Measurements from ENCODE around the gene CLEC12A. TPM values are rescaled to one million over a fixed set of nuclear protein-coding genes. Genes with fewer than 3 reads are reported as not detected.
"Not testable (repeated sequence)": the region's sequence is repeated elsewhere in the genome, so short reads cannot be mapped to it uniquely, and the experiment has no call there.

CLEC12A gene
- total RNA-seq, 1 donor from 2014 or later, result 0.65 TPM

DNA sequence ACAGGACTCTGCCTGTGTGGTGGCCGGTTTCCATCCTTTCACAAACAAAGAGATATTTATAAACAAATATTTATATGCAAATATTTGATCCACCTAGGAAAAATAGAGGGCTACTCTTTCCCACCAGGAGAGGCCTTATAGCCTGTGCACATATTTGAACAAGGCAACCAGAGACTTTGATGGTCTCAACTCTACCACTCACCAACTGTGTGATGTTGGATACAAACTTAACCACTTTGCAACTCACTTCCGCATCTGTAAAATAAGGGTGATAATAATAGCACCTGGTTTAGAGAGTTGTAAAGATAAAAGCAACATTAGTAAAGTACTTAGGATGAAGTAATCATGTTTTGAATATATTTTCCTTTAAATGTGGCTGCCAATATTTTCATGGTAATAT, 1.5 kb upstream of the CLEC12A start:
- peaks cover 8% of the 10 kb centered on the region for H3K27me3 Mint-ChIP-seq
- peaks cover 7% of the 10 kb centered on the region for H3K36me3 Mint-ChIP-seq
- no peak overlapping the region for H3K4me3 Mint-ChIP-seq
- no peak overlapping the region for H3K27ac Mint-ChIP-seq
- no peaks in the 10 kb centered on the region for H3K9me3 Mint-ChIP-seq
- DNase-seq (ENCODE audit: extremely low spot score, unreplicated experiment), result no peak
- TF ChIP-seq, protein P1, sequence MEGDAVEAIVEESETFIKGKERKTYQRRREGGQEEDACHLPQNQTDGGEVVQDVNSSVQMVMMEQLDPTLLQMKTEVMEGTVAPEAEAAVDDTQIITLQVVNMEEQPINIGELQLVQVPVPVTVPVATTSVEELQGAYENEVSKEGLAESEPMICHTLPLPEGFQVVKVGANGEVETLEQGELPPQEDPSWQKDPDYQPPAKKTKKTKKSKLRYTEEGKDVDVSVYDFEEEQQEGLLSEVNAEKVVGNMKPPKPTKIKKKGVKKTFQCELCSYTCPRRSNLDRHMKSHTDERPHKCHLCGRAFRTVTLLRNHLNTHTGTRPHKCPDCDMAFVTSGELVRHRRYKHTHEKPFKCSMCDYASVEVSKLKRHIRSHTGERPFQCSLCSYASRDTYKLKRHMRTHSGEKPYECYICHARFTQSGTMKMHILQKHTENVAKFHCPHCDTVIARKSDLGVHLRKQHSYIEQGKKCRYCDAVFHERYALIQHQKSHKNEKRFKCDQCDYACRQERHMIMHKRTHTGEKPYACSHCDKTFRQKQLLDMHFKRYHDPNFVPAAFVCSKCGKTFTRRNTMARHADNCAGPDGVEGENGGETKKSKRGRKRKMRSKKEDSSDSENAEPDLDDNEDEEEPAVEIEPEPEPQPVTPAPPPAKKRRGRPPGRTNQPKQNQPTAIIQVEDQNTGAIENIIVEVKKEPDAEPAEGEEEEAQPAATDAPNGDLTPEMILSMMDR (conservative IDR thresholded peaks at IDR 0.05), result no peak
- H3K4me1 Mint-ChIP-seq (ENCODE audit: unreplicated experiment), result no peaks in the 10 kb centered on the region

DNA sequence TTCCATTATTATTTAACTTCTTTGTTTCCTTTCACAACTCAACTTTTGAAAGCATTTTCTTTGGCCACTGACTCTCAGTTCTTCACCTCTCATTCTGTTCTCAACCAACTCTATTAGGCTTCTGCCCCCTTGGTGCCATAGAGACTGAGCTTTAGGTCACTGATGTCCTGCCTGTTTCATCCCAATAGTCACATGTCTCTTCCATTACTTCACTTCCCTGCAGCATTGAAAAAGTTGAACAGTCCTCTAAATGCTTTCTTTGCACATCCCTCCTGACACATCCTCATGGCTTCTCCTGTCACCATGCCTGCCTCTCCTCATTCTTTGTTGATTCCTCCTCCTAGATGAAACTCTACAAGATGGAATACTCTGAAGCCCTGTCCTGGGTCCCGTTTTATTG, 2.7 kb downstream of the CLEC12A start:
- no peak overlapping the region for H3K27ac Mint-ChIP-seq
- TF ChIP-seq, protein P1 (conservative IDR thresholded peaks at IDR 0.05), result no peak
- H3K4me1 Mint-ChIP-seq (ENCODE audit: unreplicated experiment), result no peaks in the 10 kb centered on the region
- peaks cover 5% of the 10 kb centered on the region for H3K9me3 Mint-ChIP-seq
- peaks cover 8% of the 10 kb centered on the region for H3K27me3 Mint-ChIP-seq
- no peak overlapping the region for H3K4me3 Mint-ChIP-seq
- no peaks in the 10 kb centered on the region for H3K36me3 Mint-ChIP-seq
- DNase-seq (ENCODE audit: extremely low spot score, unreplicated experiment), result no peak

DNA sequence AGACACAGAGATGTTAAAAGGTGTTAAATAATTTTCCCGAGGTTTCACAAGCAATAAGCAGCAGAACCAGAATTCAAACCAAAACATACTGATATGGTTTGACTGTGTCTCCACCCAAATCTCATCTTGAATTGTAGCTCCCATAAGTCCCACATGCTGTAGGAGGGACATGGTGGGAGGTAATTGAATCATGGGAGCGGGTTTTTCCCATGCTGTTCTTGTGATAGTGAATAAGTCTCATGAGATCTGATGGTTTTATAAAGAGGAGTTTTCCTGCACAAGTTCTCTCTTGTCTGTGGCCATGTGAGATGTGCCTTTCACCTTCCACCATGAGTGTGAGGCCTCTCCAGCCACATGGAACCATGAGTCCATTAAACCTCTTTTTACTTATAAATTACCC, 3.5 kb downstream of the CLEC12A start:
- DNase-seq (ENCODE audit: extremely low spot score, unreplicated experiment); H3K36me3 Mint-ChIP-seq; H3K27ac Mint-ChIP-seq; H3K4me3 Mint-ChIP-seq; H3K4me1 Mint-ChIP-seq (ENCODE audit: unreplicated experiment); H3K9me3 Mint-ChIP-seq; H3K27me3 Mint-ChIP-seq: not testable (repeated sequence)

DNA sequence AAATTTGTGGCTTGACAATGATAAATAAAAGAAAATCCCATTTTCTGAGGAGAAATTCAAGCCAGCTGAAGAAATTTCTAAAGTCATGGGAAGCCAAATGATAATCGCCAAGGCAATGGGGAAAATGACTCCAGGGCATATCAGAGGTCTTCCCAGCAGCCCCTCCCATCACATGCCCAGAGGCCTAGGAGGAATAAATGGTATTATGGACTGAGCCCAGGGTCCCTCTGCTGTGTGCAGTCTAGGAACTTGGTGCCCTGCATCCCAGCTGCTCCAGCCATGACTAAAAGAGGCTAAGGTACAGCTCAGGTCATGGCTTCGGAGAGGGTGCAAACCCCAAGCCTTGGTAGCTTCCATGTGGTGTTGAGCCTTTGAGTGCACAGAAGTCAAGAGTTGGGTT, 4.4 kb downstream of the CLEC12A start:
- Mint-ChIP-seq H3K36me3 (no peaks in the 10 kb centered on the region), H3K27me3 (peaks cover 9% of the 10 kb centered on the region)

DNA sequence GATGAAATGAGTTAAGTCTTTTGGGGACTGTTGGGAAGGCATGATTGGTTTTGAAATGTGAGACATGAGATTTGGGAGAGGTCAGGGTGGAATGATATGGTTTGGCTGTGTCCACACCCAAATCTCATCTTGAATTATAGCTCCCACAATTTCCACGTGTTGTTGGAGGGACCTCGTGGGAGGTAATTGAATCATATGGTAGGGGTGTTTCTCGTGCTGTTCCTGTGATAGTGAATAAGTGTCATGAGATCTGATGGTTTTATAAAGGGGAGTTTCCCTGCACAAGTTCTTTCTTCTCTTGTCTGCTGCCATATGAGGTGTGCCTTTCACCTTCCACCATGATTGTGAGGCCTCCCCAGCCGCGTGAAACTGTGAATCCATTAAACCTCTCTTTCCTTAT, 5.4 kb downstream of the CLEC12A start:
- H3K27ac Mint-ChIP-seq; H3K4me3 Mint-ChIP-seq; H3K9me3 Mint-ChIP-seq; H3K36me3 Mint-ChIP-seq; H3K4me1 Mint-ChIP-seq (ENCODE audit: unreplicated experiment); DNase-seq (ENCODE audit: extremely low spot score, unreplicated experiment); H3K27me3 Mint-ChIP-seq: not testable (repeated sequence)

More for the DNA sequence above, 4.4 kb downstream of the CLEC12A start:
- TF ChIP-seq, protein P1 (conservative IDR thresholded peaks at IDR 0.05), result no peak
- no peak overlapping the region for H3K4me3 Mint-ChIP-seq
- no peak for DNase-seq (ENCODE audit: extremely low spot score, unreplicated experiment)
- H3K27ac Mint-ChIP-seq, result no peak overlapping the region
- H3K9me3 Mint-ChIP-seq, result peaks cover 5% of the 10 kb centered on the region
- no peaks in the 10 kb centered on the region for H3K4me1 Mint-ChIP-seq (ENCODE audit: unreplicated experiment)

DNA sequence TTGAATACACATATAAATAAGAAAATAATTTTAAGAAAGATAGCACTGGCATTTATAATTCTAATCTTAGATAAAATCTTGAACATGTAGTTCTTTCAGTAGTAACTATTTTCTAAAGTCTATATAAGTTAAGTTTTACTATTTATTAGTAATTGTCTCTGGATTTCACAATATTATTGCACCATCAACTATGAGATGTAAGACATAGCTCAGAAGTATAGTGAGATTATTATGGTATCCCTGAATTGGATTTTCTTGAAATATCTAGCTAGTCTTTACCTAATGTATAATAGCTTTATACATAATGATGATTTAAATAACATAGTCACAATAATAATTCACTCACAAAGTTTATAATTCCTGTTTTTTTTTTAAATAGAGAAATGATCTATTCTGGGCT, 6.7 kb downstream of the CLEC12A start:
- Mint-ChIP-seq H3K4me1 (ENCODE audit: unreplicated experiment) (no peaks in the 10 kb centered on the region), H3K4me3 (no peak overlapping the region), H3K27me3 (peaks cover 9% of the 10 kb centered on the region), H3K36me3 (no peaks in the 10 kb centered on the region), H3K27ac (no peak overlapping the region), H3K9me3 (peaks cover 5% of the 10 kb centered on the region)
- TF ChIP-seq, protein P1 (conservative IDR thresholded peaks at IDR 0.05), result no peak
- DNase-seq (ENCODE audit: extremely low spot score, unreplicated experiment), result no peak

DNA sequence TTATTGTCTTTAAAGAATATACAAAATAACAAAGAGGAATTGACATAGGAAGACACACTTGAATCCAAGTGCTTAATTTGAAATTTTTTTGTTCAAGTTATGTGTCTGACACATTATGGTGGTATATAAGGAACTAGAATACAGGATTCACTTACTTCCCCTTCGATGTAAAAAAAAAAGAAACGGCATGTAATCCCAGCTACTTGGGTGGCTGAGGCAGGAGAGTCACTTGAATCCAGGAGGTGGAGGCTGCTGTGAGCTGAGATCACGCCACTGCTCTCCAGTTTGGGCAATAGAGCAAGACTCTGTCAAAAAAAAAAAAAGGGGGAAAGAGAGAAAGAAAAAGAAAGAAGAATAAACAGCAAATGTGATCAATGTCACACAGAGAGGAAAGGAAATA, 8.9 kb downstream of the CLEC12A start:
- no peak overlapping the region for H3K27ac Mint-ChIP-seq
- no peak for DNase-seq (ENCODE audit: extremely low spot score, unreplicated experiment)
- H3K4me3 Mint-ChIP-seq, result no peak overlapping the region
- no peaks in the 10 kb centered on the region for H3K36me3 Mint-ChIP-seq
- H3K9me3 Mint-ChIP-seq, result peaks cover 5% of the 10 kb centered on the region
- TF ChIP-seq, protein P1 (conservative IDR thresholded peaks at IDR 0.05), result no peak
- peaks cover 4% of the 10 kb centered on the region for H3K27me3 Mint-ChIP-seq
- H3K4me1 Mint-ChIP-seq (ENCODE audit: unreplicated experiment), result no peaks in the 10 kb centered on the region

Data from type B pancreatic cell (in vitro differentiated cells).